ENCODE data around the gene HDAC4. TPM values are rescaled to one million over a fixed set of nuclear protein-coding genes. Genes with fewer than 3 reads are reported as not detected.

The HDAC4 gene
- total RNA-seq, 4 donors from 2014 or later = 51.4 to 107 (median 70.8) TPM

- H3K9me3 ChIP-seq = no peaks in the 10 kb centered on the region
- TF ChIP-seq POLR2AphosphoS5 (IDR thresholded peaks at IDR 0.05) (no peak), CTCF (IDR thresholded peaks at IDR 0.05) (no peak), POLR2A (IDR thresholded peaks at IDR 0.05) (no peak), EP300 (IDR thresholded peaks at IDR 0.05) (no peak)
- H3K27me3 ChIP-seq = no peaks in the 10 kb centered on the region
- peaks cover 40% of the 10 kb centered on the region for H3K4me1 ChIP-seq
- peak; percentile 62 to 78 for DNase-seq (ENCODE audit: low spot score in 2 of 2)
- no peak overlapping the region for H3K27ac ChIP-seq
- no peaks in the 10 kb centered on the region for H3K36me3 ChIP-seq
- WGBS = 88% methylated on average over 19 of the region's 28 CpGs
- no peak overlapping the region for H3K4me3 ChIP-seq
Observed at GRCh38 chr2:239302808-239303557, 97.8 kb downstream of the HDAC4 start.

GRCh38 chr2:239302083-239302807 is 98.6 kb downstream of the HDAC4 start:
- Histone ChIP-seq H3K27me3 (no peaks in the 10 kb centered on the region), H3K27ac (no peak overlapping the region), H3K36me3 (no peaks in the 10 kb centered on the region), H3K4me1 (peaks cover 34% of the 10 kb centered on the region), H3K9me3 (no peaks in the 10 kb centered on the region), H3K4me3 (no peak overlapping the region)
- DNase-seq (ENCODE audit: low spot score in 2 of 2) = peak; percentile 49 to 76
- TF ChIP-seq EP300 (IDR thresholded peaks at IDR 0.05) (no peak), CTCF (IDR thresholded peaks at IDR 0.05) (no peak), POLR2A (IDR thresholded peaks at IDR 0.05) (no peak), POLR2AphosphoS5 (IDR thresholded peaks at IDR 0.05) (no peak)
- WGBS = 84% methylated on average over 16 of the region's 16 CpGs

- H3K4me3 ChIP-seq = no peak overlapping the region
- DNase-seq (ENCODE audit: low spot score in 2 of 2) = peak; percentile 55 to 69
- H3K27ac ChIP-seq = no peak overlapping the region
- H3K9me3 ChIP-seq = no peaks in the 10 kb centered on the region
- TF ChIP-seq CTCF (IDR thresholded peaks at IDR 0.05) (no peak), POLR2A (IDR thresholded peaks at IDR 0.05) (no peak), EP300 (IDR thresholded peaks at IDR 0.05) (no peak), POLR2AphosphoS5 (IDR thresholded peaks at IDR 0.05) (no peak)
- 90% methylated on average over 24 of the region's 26 CpGs for WGBS
- H3K36me3 ChIP-seq = no peaks in the 10 kb centered on the region
- peaks cover 27% of the 10 kb centered on the region for H3K4me1 ChIP-seq
- no peaks in the 10 kb centered on the region for H3K27me3 ChIP-seq
Observed at GRCh38 chr2:239300871-239301735, 99.7 kb downstream of the HDAC4 start.

- H3K4me1 ChIP-seq = peaks cover 34% of the 10 kb centered on the region
- H3K27ac ChIP-seq = no peak overlapping the region
- peak in 1 of 2 donors; percentile 77 for DNase-seq (ENCODE audit: low spot score in 2 of 2)
- H3K9me3 ChIP-seq = no peaks in the 10 kb centered on the region
- TF ChIP-seq EP300 (IDR thresholded peaks at IDR 0.05) (no peak), CTCF (IDR thresholded peaks at IDR 0.05) (no peak), POLR2AphosphoS5 (IDR thresholded peaks at IDR 0.05) (no peak), POLR2A (IDR thresholded peaks at IDR 0.05) (no peak)
- no peaks in the 10 kb centered on the region for H3K27me3 ChIP-seq
- H3K4me3 ChIP-seq = no peak overlapping the region
- H3K36me3 ChIP-seq = no peaks in the 10 kb centered on the region
- 93% methylated on average over 5 of the region's 5 CpGs for WGBS
Observed at GRCh38 chr2:239300242-239300641, 100.6 kb downstream of the HDAC4 start.
